HG03175 (cell line): ENCODE measurements around the gene CTSW.
A peak's percentile ranks its signal among the peaks of the same experiment; 100 is the strongest.
"Not testable (repeated sequence)": the region's sequence is repeated elsewhere in the genome, so short reads cannot be mapped to it uniquely, and the experiment has no call there.

Experiments
- ATAC-seq: cut with Tn5 transposase; IDR thresholded peaks from one replicate; pipeline ENCODE4 v1.9.1; 2021; ENCODE audit warnings: mild to moderate bottlenecking, moderate library complexity; ENCODE audit not compliant: unreplicated experiment

The CTSW gene

DNA sequence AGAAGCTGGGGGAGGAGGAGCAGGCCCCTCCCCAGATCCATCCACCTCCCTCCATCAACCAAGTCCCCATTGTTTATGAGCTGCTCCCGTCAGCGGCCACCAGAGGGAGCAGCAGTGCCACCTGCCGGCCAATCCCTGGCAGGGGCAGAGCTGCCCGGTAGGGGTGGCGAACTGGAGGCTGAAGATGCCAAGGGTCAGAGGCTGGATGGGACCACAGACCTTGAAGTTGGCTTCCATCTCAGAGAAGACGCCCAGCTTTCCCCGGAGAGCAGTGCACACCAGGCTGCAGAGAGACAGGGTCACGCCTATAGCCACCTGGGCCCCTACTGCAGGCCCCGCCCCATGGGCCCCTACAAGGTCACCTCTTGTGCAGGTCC, 5.1 kb downstream of the CTSW start:
- ATAC-seq, result no peak

DNA sequence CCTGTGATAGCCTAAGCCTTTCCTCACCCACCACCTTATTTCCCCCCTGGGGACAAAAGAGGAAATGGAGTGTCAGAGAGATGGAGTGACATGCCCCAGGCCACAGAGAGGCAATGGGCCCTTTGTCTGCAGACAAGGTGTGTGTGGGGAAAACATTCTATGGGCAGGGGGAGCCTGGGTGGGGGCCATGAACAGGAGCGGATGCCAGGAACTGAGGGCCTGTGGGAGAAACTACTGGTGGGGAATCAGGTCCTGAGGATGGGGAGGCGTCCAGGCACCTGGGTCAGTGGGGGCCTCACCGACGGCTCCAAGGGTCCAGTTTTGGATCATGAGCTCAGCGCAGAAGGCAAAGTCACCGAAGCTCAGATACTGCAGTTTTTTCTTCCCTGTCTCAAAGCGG, 5.6 kb downstream of the CTSW start:
- ATAC-seq, result no peak

- ATAC-seq, result no peak
Measured at GRCh38 chr11:65885808-65886536, 6.3 kb downstream of the CTSW start.

DNA sequence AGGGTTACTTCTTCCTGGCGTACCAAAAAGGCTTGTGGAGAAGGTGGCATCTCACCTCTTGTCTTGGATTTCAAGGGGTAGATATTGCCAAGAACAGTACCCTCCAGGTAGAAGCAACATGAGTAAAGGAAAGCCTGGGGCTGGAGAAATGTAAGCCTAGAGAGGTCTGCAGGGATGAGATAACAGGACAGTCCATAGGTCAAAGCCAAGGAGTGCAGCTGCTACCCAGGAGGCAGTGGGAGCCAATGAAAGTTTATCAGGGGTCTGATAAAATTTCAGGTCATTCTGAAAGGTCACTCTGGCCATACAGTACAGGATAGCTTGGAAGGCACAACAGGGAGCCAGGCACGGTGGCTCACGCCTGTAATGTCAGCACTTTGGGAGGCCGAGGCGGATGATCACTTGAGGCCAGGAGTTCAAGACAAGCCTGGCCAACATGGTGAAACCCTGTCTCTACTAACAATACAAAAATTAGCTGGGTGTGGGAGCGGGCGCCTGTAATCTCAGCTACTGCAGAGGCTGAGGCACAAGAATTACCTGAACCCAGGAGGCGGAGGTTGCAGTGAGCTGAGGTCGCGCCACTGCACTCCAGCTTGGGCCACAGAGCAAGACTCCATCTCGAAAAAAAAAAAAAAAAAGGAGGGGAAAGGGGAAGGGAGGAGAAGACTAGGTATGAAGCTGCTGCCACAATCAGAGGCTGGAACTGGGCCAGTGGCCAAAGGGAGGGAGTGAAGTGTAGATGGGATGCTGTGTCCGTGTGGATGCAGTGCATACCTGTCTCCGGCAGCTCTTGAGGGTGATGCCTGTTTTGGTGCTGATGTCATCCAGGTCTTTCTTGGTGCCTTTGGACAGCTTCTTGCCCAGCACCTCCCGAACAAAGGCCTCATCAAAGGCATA, 7.4 kb downstream of the CTSW start:
- no peak for ATAC-seq

DNA sequence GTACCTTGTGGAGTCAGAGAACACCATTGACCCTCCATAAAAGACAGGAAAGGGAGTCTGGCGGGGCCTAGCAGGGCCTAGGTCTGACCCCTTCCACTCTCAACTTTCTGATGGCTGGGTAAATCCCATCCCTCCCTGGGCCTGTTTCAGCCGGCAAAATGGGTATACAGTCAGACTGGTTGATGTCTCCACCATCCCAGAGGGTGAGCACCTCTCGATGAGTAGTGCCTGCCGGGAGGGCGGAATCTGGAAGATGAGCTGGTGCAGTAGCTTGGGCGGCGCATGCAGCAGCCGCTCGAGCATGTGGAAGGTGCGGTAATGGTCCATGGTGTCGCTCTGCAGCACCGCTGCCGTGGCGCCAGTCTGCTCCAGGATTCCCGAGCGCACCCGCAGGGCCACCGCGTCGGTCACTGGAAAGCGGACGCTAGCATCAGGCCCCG, 8.1 kb downstream of the CTSW start:
- ATAC-seq, result no peak

DNA sequence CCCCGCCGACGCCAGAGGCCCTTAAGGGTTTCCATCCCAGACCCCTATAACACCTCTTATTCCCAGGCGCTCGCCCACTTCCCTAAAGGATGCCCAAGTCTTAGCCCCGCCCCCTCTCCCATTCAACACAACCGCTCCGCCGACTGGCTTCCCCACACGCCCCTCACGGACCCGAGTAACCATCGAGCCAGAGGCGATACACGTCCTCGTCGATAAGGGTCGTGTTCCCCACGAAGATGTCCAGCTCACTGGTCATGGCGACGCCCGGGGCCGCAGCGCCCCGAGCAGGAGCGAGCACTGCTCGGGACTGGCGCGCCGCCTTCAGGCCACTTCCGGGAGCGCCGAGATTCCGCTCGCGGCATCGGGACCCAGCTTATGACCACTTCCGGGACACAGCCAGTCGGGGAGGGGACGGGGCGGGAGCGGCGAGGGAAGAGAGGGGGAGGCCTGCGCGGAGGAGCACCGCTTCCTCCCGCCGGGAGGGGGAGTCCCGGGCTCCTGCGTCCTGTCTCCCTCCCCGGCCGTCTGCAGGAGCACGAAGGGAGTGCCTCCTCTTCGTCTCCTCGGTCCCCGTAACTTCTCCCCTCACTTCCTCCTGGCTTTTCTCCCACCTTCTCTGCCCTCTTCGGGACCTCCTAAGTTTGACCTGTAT, 8.7 kb downstream of the CTSW start, which contains the start of gene FIBP:
Gene FIBP, minus strand, starts transcription at position 309 of the 652 bp plus-strand sequence. Its CDS starts 53 bp downstream, at position 256.
- peak; percentile 50 for ATAC-seq

GRCh38 chr11:65890324-65891218, 10.9 kb downstream of the CTSW start, which contains the start of gene CCDC85B:
TSS of gene CCDC85B (plus strand) at chr11:65890673. CDS start at chr11:65890784, 111 bp downstream.
- peak; percentile 53 for ATAC-seq

DNA sequence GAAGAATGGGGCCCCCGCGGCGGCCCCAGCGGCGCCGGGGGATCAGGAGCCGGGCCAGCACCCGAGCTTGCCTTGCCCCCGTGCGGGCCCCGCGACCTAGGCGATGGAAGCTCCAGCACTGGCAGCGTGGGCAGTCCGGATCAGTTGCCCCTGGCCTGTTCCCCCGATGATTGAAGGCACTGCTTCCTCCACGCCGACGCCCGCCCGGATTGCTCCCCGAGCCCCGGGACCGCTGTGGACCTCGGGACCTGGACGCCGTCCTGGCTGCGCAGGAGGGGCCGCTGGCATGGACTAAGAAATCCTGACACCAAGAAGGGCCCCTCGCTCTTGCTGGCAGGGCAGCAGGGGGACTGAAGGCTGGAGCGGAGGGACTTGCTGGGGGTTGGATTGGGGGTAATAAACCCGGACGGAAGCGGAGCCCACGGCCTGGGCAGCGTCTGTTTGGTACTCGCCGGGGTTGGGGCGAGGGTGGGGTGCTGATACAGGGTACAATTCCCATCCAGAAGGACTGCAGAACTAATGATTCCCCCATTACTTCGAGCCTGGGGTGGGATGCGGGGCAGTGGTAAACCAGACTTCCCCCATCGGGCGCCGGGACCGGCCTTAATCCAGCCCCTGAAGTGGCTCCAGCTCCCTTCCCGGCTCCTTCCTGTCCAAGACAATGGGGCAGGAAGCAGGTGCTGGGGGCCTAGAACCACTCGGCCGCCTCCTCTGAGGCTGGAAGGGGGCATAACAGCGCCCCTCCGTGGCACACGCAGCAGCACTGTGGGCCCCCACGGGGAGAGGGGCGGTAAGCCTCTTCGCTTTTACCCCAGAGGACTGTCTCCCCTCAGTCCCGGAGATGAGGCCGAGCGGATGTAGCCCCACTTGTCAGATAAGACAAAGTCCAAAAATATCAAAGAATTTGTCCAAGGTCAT, 11.8 kb downstream of the CTSW start:
- ATAC-seq, result no peak

DNA sequence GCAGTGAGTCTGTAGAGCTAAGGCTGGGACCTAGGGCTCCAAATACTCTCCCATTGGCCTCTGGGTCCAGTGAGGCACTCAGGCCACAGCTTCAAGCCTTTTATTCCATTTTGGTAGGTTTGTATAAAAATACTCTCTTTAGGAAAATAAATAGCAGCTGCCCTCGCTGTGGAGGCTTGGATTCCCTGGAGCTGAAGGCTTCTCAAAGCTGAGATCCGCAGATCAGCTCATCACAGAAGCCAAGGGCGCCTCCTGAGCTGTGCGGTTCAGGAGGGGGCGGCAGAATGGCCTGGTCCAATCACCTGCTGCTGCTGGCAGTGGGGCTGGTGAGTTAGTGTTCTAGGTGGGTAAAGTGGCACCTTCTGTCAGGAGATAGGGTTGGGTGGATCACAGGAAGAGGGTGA, 12.5 kb downstream of the CTSW start:
- ATAC-seq, result not testable (repeated sequence)

GRCh38 chr11:65892661-65893317, 13.2 kb downstream of the CTSW start:
- no peak for ATAC-seq

GRCh38 chr11:65894034-65894591, 14.5 kb downstream of the CTSW start:
- no peak for ATAC-seq

DNA sequence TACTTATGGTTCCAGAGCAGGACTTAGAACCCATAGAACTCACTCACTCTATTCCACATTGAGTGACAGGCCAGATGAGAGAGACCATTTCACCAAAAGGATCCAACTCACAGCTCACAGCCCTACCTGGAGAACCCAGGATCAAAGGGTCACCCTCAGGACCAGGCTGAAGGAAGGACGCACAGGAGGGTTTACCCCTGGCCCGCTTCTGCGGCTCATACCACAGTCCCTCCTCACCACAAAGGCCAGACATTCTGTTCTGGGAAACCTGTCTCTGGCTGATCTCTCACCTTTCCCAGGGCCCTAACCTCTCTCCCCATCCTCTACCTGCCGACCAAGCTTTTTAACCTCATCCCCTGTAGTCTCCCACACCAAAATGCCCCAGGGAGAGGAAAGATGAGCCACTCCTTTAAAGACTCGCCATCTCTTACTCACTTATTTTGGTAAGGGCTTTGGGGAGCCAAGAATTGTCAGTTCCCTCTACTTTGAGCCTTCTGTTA, 15.9 kb downstream of the CTSW start:
- no peak for ATAC-seq

DNA sequence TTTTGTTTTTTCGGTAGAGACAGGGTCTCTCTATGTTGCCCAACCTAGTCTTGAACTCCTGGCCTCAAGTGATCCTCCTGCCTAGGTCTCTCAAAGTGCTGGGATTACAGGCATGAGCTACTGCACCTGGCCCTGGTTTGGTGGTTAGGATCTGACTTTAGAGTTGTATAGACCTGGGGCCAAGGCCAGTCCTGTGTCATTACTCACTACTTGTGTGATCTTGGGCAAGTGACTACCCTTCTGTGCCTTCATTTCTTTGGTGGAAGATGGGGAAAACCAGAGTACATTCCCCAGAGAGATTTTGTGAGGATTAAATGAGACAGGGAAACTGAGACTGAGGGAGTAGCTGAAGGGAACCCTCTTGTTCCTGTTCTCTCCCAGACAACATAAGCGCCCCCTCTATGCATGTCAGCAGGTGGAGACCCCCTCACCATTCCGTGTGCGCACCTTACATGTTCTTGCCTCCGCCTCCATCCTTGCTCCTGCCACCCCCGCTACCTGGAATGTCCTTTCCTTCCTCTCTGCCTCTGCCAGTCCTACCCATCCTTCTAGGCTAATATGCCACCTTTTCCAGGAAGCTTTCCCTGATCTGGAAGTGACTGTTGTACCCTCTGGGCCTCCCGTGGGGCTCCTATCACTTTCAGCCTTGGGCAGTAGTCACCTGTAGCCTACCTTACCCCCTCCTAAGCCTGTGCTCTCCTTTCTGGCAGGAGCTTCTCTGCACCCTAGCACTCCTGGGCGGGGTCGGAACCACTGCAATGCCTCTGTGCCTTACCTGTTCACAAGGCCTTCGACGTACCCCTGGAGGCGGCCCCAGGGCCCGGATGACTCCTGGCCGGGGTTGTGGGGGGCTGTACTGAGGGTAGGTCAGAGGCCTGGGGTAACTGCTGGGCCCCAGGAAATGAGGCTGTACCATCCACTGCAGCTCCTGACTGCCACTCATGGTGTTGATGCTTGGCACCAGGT, 16.7 kb downstream of the CTSW start:
- no peak for ATAC-seq

DNA sequence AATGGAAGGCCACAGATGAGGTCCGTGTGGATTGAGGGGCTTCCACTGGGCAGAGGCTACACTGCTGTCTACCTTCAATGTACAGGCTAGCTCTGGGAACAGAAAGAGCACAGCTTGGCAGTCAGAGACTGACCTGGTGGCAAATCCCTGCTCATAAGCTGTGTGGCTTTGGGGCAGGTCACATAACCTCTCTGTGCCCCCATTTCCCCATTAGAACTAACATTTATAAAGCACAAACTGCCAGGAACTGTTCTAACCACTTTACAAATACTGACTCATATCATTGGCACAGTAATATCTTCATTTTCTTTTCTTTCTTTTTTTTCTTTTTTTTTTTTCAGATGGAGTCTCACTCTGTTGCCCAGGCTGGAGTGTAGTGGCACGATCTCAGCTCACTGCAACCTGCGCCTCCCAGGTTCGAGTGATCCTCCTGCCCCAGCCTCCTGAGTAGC, 17.4 kb downstream of the CTSW start:
- ATAC-seq, result no peak

- ATAC-seq, result no peak
Measured at GRCh38 chr11:65898656-65899355, 19.2 kb downstream of the CTSW start.

DNA sequence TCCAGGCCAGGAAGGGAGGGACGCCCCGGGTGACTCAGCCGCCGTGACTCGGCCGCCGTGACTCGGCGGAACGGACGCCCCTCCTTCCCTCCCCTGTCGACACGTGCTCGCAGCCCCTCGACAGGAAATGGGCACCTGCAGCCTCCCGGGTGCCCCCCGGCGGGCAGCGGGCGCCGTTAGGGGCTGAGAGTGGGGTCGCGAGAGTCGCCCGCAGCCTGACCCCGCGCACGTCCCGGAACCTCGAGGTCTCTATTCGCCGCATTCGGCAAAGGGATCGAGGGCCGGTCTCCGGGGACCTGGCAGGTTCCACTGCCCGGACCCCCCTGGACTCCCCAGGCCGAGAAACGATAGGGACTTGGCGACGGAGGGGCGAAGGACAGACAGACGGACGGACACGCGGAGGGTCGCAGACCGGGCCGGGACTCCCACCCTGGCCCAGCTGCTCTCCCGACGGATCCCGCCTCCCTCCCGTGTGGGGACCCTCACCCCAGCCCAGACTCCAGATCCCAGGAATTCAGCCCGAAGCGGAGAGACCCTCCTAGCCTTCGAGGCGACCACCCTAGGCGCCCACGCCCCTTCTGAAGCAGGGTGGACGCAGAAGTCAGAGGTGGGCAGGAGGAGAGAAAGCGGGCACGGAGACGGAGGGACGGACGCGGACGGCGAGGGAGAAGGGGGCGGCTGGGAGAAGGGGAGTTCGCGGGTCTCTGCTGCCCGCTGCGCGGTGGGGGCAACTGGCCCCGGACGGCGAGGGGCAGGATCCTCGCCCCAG, 19.9 kb downstream of the CTSW start:
- ATAC-seq, result no peak
